ENCODE data around the gene SPON2.

- TF ChIP-seq CTCF (conservative IDR thresholded peaks at IDR 0.05; ENCODE audit: low read length) = no peak
- TF ChIP-seq EZH2phosphoT487 (IDR thresholded peaks at IDR 0.05; ENCODE audit: borderline replicate concordance, low read depth, low read length) = no peak
These were observed 814 bp downstream of the SPON2 start for GRCh38 chr4:1171311-1172227.
